Progenitor cell of endocrine pancreas (in vitro differentiated cells): Measurements from ENCODE around the gene MBD3L1. TPM values are rescaled to one million over a fixed set of nuclear protein-coding genes. Genes with fewer than 3 reads are reported as not detected.

Experiments used
- DNase-seq: peaks from one replicate; pipeline ENCODE4 v3.0.0; 2021; ENCODE audit warnings: low spot score; ENCODE audit not compliant: unreplicated experiment
- H3K27ac Mint-ChIP-seq: 2 replicates; pipeline ENCODE4 v1.8.0; 2021; ENCODE audit warnings: mild to moderate bottlenecking, moderate library complexity, mixed read lengths
- H3K27me3 Mint-ChIP-seq: 2 replicates; pipeline ENCODE4 v1.8.0; 2021; ENCODE audit warnings: mixed read lengths
- H3K36me3 Mint-ChIP-seq: 2 replicates; pipeline ENCODE4 v1.8.0; 2022; ENCODE audit warnings: mixed read lengths; ENCODE audit not compliant: insufficient read depth
- H3K4me1 Mint-ChIP-seq: 2 replicates; pipeline ENCODE4 v1.8.0; 2021; ENCODE audit warnings: low read depth, mixed read lengths
- H3K4me3 Mint-ChIP-seq: 2 replicates; pipeline ENCODE4 v1.8.0; 2021; ENCODE audit warnings: low read depth, mild to moderate bottlenecking, moderate library complexity, mixed read lengths
- H3K9me3 Mint-ChIP-seq: 2 replicates; pipeline ENCODE4 v1.8.0; 2021; ENCODE audit warnings: low read depth, mixed read lengths
- CTCF ChIP-seq: fragments of 200-600 bp; sonication (generic); IDR thresholded peaks from one replicate; pipeline ENCODE4 v1.5.0; 2021; ENCODE audit warnings: antibody characterized with exemption, mild to moderate bottlenecking; ENCODE audit not compliant: unreplicated experiment
- total RNA-seq: library from RNA; stranded (reverse); gene quantifications from 2 replicates; pipeline ENCODE4 v1.2.1, GENCODE V29; 2021

Gene MBD3L1
- total RNA-seq, 1 donor from 2014 or later: not detected

GRCh38 chr19:8877854-8878705, 45.9 kb downstream of the MBD3L1 start:
- Mint-ChIP-seq H3K4me3 (no peak overlapping the region), H3K9me3 (peaks cover 45% of the 10 kb centered on the region), H3K27ac (no peak overlapping the region), H3K27me3 (no peaks in the 10 kb centered on the region), H3K36me3 (peaks cover 3% of the 10 kb centered on the region), H3K4me1 (no peaks in the 10 kb centered on the region)
- no peak for TF ChIP-seq CTCF
- DNase-seq: no peak

- Mint-ChIP-seq H3K4me1 (no peaks in the 10 kb centered on the region), H3K27me3 (no peaks in the 10 kb centered on the region), H3K9me3 (peaks cover 37% of the 10 kb centered on the region), H3K4me3 (no peak overlapping the region), H3K36me3 (peaks cover 1% of the 10 kb centered on the region), H3K27ac (no peak overlapping the region)
- DNase-seq: no peak
- no peak for TF ChIP-seq CTCF
Observed at GRCh38 chr19:8880868-8881488, 48.8 kb downstream of the MBD3L1 start.

GRCh38 chr19:8881512-8881911, 49.3 kb downstream of the MBD3L1 start:
- Mint-ChIP-seq H3K27me3 (no peaks in the 10 kb centered on the region), H3K36me3 (peaks cover 1% of the 10 kb centered on the region), H3K4me3 (no peak overlapping the region), H3K9me3 (peaks cover 37% of the 10 kb centered on the region), H3K27ac (no peak overlapping the region), H3K4me1 (no peaks in the 10 kb centered on the region)
- DNase-seq: no peak
- TF ChIP-seq CTCF: no peak

- Mint-ChIP-seq H3K9me3 (peaks cover 15% of the 10 kb centered on the region), H3K4me3 (no peak overlapping the region), H3K27ac (no peak overlapping the region), H3K27me3 (no peaks in the 10 kb centered on the region), H3K36me3 (no peaks in the 10 kb centered on the region), H3K4me1 (no peaks in the 10 kb centered on the region)
- no peak for TF ChIP-seq CTCF
- DNase-seq: no peak
Observed at GRCh38 chr19:8884416-8884815, 52.2 kb downstream of the MBD3L1 start.

GRCh38 chr19:8887364-8887763, 55.2 kb downstream of the MBD3L1 start:
- no peaks in the 10 kb centered on the region for H3K36me3 Mint-ChIP-seq
- H3K27ac Mint-ChIP-seq: no peak overlapping the region
- H3K9me3 Mint-ChIP-seq: no peaks in the 10 kb centered on the region
- no peak for DNase-seq
- no peak overlapping the region for H3K4me3 Mint-ChIP-seq
- TF ChIP-seq CTCF: no peak
- H3K27me3 Mint-ChIP-seq: no peaks in the 10 kb centered on the region
- H3K4me1 Mint-ChIP-seq: no peaks in the 10 kb centered on the region
